ENCODE measurements around the gene COX6B1. TPM values are rescaled to one million over a fixed set of nuclear protein-coding genes. Genes with fewer than 3 reads are reported as not detected.
A peak's percentile ranks its signal among the peaks of the same experiment; 100 is the strongest.

Gene COX6B1
- total and polyA plus RNA-seq, 7 donors = 631 to 1,724 (median 878) TPM

DNA sequence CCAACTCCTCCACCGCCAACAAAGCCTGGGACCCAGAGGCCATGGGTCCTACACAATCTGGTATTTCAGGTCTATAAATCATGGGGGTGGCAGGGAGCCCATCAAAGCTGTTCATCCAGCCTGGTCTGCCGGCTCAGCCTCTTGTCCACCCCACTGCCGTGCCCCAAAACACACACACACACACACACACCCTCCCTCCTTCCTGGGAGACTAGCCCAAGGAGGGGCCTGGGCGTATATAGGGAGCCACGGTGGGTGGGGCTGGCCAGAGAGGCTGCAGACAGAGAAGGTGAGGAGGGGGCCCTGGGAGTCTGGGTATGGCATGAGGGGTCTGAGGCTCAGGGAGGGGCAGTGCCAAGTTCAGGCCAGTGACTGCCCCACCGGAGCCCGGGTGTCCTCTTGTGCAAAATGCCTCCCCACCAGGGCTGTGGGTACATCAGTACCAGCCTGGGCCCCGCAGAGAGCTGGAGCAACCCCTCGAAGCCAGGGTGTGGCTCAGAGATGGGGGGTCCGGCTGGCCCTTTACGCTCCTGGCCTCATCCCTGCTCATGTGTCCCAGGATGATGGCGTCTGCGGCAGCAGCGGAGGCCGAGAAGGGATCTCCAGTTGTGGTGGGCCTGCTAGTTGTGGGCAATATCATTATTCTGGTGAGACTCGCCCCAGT, 18.3 kb downstream of the COX6B1 start, which contains the start of gene UPK1A:
TSS of gene UPK1A (plus strand) at position 267 of the 663 bp plus-strand sequence. CDS start at position 563, 296 bp downstream.
- Histone ChIP-seq H3K4me1 (no peaks in the 10 kb centered on the region), H3K27me3 (ENCODE audit: insufficient read depth in 3 of 3, low read length in 2 of 3) (no peaks in the 10 kb centered on the region), H3K36me3 (ENCODE audit: insufficient read depth in 1 of 2, low read depth in 1 of 2) (peaks cover 3 to 11% of the 10 kb centered on the region in 2 donors), H3K9me3 (no peaks in the 10 kb centered on the region), H3K4me3 (no peak within 1 kb of the TSS), H3K27ac (no peak within 1 kb of the TSS)
- intact Hi-C loops (cut with DNase I) = no loop called here
- TF ChIP-seq CTCF (IDR thresholded peaks at IDR 0.05) = no peak
- WGBS, 3 donors = 61 to 66% (median 66%) methylated on average over 16 of the region's 16 CpGs
- DNase-seq (no peak), ATAC-seq (peak in 2 of 4 donors; percentile 15 to 41)

DNA sequence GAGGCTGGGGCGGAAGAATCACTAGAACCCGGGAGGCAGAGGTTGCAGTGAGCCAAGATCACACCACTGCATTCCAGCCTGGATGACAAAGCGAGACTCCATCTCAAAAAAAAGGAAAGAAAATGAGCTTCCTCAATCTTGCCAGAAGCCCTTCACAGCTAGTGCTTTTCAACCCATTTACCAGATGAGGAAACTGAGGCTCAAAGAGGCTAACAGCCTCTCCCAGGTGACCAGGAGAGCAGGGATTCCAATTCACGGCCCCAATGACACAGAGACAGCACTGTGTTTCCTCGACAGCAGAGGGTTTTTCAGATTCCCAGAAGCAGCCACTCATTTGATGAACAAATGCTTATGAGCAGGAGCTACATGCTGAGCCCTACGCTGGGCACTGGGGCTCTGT, 21.4 kb downstream of the COX6B1 start:
- no peak for ATAC-seq
- Histone ChIP-seq H3K9me3 (no peaks in the 10 kb centered on the region), H3K36me3 (ENCODE audit: insufficient read depth in 1 of 2, low read depth in 1 of 2) (no peaks in the 10 kb centered on the region), H3K4me1 (no peaks in the 10 kb centered on the region), H3K4me3 (no peak overlapping the region), H3K27ac (no peak overlapping the region), H3K27me3 (ENCODE audit: insufficient read depth in 3 of 3, low read length in 2 of 3) (peaks cover 0 to 31% (median 8%) of the 10 kb centered on the region in 3 donors)
- WGBS, 3 donors = 71 to 76% (median 75%) methylated on average over 6 of the region's 6 CpGs
- TF ChIP-seq CTCF (IDR thresholded peaks at IDR 0.05) = no peak
- no peak for DNase-seq
- intact Hi-C loops (cut with DNase I) = no loop called here

DNA sequence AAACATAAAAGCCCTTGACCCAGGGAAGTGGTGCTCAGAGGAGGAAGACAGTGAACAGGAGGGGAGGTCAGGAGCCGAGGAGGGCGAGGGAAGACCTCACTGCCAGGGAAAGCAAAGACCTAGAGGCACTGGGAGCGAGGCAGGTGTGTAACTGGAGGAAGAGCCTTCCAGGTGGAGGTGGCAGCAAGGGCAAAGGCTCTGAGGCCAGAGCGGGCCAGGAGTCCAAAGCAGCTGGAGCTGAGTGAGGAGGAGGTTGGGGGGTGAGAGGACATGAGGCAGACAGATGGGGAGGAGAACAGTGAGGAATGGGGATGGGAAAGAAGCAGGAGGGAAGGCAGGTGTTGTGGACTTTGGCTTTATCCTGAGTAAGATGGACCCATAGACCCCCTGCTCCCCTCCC, 21.9 kb downstream of the COX6B1 start:
- Histone ChIP-seq H3K4me1 (no peaks in the 10 kb centered on the region), H3K9me3 (no peaks in the 10 kb centered on the region), H3K36me3 (ENCODE audit: insufficient read depth in 1 of 2, low read depth in 1 of 2) (no peaks in the 10 kb centered on the region), H3K27ac (no peak overlapping the region), H3K4me3 (no peak overlapping the region), H3K27me3 (ENCODE audit: insufficient read depth in 3 of 3, low read length in 2 of 3) (peaks cover 0 to 34% (median 8%) of the 10 kb centered on the region in 3 donors)
- intact Hi-C loops (cut with DNase I) = no loop called here
- TF ChIP-seq CTCF (IDR thresholded peaks at IDR 0.05) = no peak
- ATAC-seq = no peak
- 68 to 75% (median 69%) methylated on average over 4 of the region's 4 CpGs for WGBS, 3 donors
- DNase-seq = no peak

DNA sequence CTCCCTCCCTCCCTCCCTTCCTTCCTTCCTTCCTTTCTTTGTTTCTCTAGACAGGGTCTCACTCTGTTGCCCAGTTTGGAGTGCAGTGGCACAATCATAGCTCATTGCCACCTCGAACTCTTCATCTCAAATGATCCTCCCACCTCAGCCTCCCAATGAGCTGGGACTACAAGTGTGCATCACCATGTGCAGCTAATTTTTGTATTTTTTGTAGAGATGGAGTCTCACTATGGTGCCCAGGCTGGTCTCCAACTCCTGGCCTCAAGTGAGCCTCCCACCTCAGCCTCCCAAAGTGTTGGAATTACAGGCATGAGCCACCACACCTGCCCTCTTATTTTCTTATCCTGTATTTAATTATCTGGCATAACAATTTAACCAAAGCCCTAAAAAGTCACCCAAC, 22.6 kb downstream of the COX6B1 start:
- DNase-seq (no peak), ATAC-seq (no peak)
- Histone ChIP-seq H3K36me3 (ENCODE audit: insufficient read depth in 1 of 2, low read depth in 1 of 2) (no peaks in the 10 kb centered on the region), H3K4me1 (no peaks in the 10 kb centered on the region), H3K4me3 (no peak overlapping the region), H3K27me3 (ENCODE audit: insufficient read depth in 3 of 3, low read length in 2 of 3) (peaks cover 0 to 34% (median 8%) of the 10 kb centered on the region in 3 donors), H3K9me3 (no peaks in the 10 kb centered on the region), H3K27ac (no peak overlapping the region)
- no peak for TF ChIP-seq CTCF (IDR thresholded peaks at IDR 0.05)
- intact Hi-C loops (cut with DNase I) = no loop called here
- WGBS, 3 donors = 82 to 93% (median 92%) methylated on average over 1 of the region's 1 CpG

- Histone ChIP-seq H3K4me3 (no peak overlapping the region), H3K27me3 (ENCODE audit: insufficient read depth in 3 of 3, low read length in 2 of 3) (peaks cover 0 to 34% (median 8%) of the 10 kb centered on the region in 3 donors), H3K27ac (no peak overlapping the region), H3K36me3 (ENCODE audit: insufficient read depth in 1 of 2, low read depth in 1 of 2) (no peaks in the 10 kb centered on the region), H3K4me1 (no peaks in the 10 kb centered on the region), H3K9me3 (no peaks in the 10 kb centered on the region)
- no peak for TF ChIP-seq CTCF (IDR thresholded peaks at IDR 0.05)
- 50 to 56% (median 52%) methylated on average over 3 of the region's 3 CpGs for WGBS, 3 donors
- no peak for DNase-seq
- intact Hi-C loops (cut with DNase I) = no loop called here
- ATAC-seq = no peak
These were observed 23.7 kb downstream of the COX6B1 start for GRCh38 chr19:35671818-35672217.
